Progenitor cell of endocrine pancreas (in vitro differentiated cells): ENCODE measurements around the gene GDPD3. TPM values are rescaled to one million over a fixed set of nuclear protein-coding genes. Genes with fewer than 3 reads are reported as not detected.

Experiments used
- DNase-seq: peaks from one replicate; pipeline ENCODE4 v3.0.0; 2021; ENCODE audit warnings: low spot score; ENCODE audit not compliant: unreplicated experiment
- H3K27ac Mint-ChIP-seq: 2 replicates; pipeline ENCODE4 v1.8.0; 2021; ENCODE audit warnings: mild to moderate bottlenecking, moderate library complexity, mixed read lengths
- H3K27me3 Mint-ChIP-seq: 2 replicates; pipeline ENCODE4 v1.8.0; 2021; ENCODE audit warnings: mixed read lengths
- H3K36me3 Mint-ChIP-seq: 2 replicates; pipeline ENCODE4 v1.8.0; 2022; ENCODE audit warnings: mixed read lengths; ENCODE audit not compliant: insufficient read depth
- H3K4me1 Mint-ChIP-seq: 2 replicates; pipeline ENCODE4 v1.8.0; 2021; ENCODE audit warnings: low read depth, mixed read lengths
- H3K4me3 Mint-ChIP-seq: 2 replicates; pipeline ENCODE4 v1.8.0; 2021; ENCODE audit warnings: low read depth, mild to moderate bottlenecking, moderate library complexity, mixed read lengths
- H3K9me3 Mint-ChIP-seq: 2 replicates; pipeline ENCODE4 v1.8.0; 2021; ENCODE audit warnings: low read depth, mixed read lengths
- total RNA-seq: library from RNA; stranded (reverse); gene quantifications from 2 replicates; pipeline ENCODE4 v1.2.1, GENCODE V29; 2021
- TF ChIP-seq, protein P1 (sequence below): fragments of 200-600 bp; sonication (generic); IDR thresholded peaks from one replicate; pipeline ENCODE4 v1.5.0; 2021; ENCODE audit warnings: antibody characterized with exemption, mild to moderate bottlenecking; ENCODE audit not compliant: unreplicated experiment

Gene GDPD3
- total RNA-seq, 1 donor from 2014 or later = 13.3 TPM

DNA sequence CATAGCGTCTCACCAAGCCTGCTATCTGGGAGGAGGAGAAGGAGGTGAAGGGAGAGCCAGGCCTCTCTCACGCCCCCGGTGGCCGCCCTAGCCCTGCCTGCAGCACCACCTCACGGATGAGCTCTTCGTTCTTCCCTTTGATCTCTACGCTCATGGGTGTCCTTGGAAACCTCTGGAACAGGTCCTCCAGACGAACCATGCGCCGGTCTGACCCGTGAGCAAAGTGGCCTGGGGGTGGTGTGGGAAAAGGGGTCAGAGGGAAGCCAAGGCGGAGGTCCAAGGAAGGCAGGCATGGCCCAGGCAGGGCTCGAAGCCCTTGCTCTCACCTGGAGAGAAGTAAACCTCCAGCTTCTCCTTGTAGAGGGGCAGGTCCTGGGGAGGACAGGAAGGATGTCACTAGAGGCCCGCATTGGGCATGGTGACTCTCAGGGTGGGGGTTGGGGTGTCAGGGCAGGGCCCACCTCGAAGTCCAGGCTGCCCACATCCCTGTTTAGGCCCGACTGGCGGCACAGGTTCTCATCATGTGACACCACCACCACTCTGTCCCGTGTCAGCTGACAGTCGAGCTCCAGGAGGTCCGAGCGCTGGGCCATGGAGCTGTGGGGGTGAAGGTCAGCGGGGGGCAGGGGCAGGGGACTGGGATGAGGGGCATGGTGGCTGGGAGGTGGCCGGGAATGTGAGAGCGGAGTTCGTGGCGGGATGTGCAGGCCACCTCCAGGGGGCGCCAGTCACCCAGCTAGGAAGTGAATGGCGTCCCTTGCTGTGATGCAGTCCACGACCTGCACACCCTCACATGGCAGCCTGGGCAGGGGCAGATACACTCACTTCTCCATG is 923 bp downstream of the GDPD3 start:
- Mint-ChIP-seq H3K4me3 (no peak overlapping the region), H3K27ac (no peak overlapping the region), H3K4me1 (no peaks in the 10 kb centered on the region), H3K36me3 (peaks cover 16% of the 10 kb centered on the region), H3K27me3 (no peaks in the 10 kb centered on the region), H3K9me3 (no peaks in the 10 kb centered on the region)
- TF ChIP-seq, protein P1, sequence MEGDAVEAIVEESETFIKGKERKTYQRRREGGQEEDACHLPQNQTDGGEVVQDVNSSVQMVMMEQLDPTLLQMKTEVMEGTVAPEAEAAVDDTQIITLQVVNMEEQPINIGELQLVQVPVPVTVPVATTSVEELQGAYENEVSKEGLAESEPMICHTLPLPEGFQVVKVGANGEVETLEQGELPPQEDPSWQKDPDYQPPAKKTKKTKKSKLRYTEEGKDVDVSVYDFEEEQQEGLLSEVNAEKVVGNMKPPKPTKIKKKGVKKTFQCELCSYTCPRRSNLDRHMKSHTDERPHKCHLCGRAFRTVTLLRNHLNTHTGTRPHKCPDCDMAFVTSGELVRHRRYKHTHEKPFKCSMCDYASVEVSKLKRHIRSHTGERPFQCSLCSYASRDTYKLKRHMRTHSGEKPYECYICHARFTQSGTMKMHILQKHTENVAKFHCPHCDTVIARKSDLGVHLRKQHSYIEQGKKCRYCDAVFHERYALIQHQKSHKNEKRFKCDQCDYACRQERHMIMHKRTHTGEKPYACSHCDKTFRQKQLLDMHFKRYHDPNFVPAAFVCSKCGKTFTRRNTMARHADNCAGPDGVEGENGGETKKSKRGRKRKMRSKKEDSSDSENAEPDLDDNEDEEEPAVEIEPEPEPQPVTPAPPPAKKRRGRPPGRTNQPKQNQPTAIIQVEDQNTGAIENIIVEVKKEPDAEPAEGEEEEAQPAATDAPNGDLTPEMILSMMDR = peak; percentile 58
- DNase-seq = no peak

DNA sequence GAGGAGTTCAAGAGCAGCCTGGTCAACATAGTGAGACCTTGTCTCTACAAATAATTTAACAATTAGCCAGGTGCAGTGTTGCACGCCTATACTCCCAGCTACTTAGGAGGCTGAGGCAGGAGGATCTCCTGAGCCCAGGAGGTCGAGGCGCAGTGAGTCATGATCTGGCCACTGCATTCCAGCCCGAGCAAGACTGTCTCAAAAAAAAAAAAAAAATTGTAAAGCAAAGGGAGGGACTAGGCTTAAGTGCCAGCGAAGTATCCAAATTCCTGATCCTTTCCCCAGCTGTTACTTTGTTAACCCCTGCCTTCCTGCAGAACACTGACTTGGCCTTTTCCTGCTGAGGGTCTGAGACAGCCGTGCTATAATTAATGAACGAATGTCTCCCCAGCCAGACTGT is 2.7 kb downstream of the GDPD3 start:
- Mint-ChIP-seq H3K36me3 (peaks cover 18% of the 10 kb centered on the region), H3K9me3 (no peaks in the 10 kb centered on the region), H3K27me3 (no peaks in the 10 kb centered on the region), H3K27ac (no peak overlapping the region), H3K4me1 (no peaks in the 10 kb centered on the region), H3K4me3 (no peak overlapping the region)
- DNase-seq = no peak
- TF ChIP-seq, protein P1 = no peak

DNA sequence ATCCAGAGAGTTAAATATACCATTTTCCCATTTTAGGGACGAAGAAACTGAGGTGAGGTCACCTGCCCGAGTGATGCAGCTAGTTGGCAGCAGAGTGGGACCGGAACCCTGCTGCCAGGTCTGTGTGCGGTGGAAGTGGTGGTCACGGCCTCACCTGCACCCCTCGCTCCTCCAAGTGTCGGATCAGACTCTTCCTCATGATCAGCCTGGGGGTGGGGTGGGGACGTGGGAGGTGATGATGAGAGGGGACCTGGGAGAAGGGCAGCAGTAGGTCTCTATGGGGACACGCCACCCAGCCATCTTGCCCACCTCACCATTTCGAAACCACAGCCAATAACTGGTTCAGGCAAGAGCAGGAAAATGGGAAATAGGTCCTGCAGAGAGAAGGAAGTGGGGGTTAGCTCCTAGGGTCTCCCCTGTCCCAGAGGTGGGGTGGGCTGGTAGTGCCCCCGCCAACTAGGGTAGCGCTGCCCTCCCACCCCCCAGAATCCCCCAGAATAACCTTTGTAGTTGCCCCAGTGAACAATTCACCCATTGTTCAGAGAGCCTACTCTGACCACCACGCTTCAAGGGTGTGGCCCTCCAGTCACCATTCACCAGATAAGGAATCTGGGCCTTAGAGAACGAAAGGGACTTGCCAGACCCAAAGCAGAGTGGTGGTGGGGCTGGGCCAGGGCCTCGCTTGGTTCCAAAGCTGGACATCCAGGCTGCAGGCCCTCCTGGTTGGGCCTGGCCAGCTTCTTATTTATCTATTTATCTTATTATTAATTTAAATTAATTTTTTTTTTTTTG is 5.1 kb downstream of the GDPD3 start:
- Mint-ChIP-seq H3K36me3 (peaks cover 29% of the 10 kb centered on the region), H3K9me3 (no peaks in the 10 kb centered on the region), H3K4me3 (no peak overlapping the region), H3K27ac (no peak overlapping the region), H3K4me1 (peaks cover 12% of the 10 kb centered on the region), H3K27me3 (no peaks in the 10 kb centered on the region)
- DNase-seq = no peak
- TF ChIP-seq, protein P1 = no peak

DNA sequence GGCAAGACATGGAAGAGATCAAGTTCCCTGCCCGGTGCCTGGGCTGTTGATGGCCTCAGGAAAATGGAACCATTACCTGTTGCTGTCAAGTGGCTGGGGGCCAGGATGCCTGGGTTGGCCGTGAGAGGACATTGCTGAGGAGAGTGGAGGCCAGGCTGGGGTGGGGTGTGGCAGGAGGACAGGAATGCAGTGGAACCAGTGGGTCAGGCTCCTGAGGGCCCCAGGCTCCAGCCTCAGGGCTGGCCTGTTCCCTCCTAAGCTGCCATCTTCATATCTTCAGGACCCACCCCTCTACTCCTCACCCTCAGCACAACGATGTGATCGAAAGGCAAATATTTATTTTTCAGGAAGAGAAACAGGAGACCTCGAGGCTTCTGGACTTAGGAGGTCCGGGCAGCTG is 8.8 kb downstream of the GDPD3 start:
- H3K27me3 Mint-ChIP-seq = no peaks in the 10 kb centered on the region

DNA sequence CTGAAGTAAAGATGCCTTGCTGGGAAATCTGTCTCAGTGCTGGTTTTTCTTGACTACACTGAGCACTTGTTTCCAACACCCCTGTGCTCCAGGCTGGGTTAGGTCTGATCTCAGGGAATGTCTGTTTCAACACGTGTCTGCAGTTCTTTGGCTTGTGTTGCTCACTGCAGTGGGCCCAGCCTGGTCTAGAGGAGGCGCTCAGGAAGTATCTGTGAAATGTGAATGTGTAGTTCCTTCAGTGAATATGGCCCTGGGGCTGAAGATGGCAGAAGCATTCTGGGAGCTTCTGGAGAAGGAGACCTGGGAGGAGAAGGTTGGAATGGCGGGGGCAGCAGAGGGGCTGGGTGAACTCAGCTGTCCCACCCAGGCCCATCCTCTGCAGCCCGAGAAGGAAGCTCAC is 9.2 kb downstream of the GDPD3 start:
- no peak for DNase-seq
- Mint-ChIP-seq H3K9me3 (no peaks in the 10 kb centered on the region), H3K27ac (peak overlapping the region; percentile 65), H3K4me3 (no peak overlapping the region), H3K36me3 (peaks cover 28% of the 10 kb centered on the region), H3K4me1 (peaks cover 12% of the 10 kb centered on the region), H3K27me3 (no peaks in the 10 kb centered on the region)
- TF ChIP-seq, protein P1 = no peak

More for the DNA sequence above, 8.8 kb downstream of the GDPD3 start:
- H3K36me3 Mint-ChIP-seq = peaks cover 28% of the 10 kb centered on the region
- DNase-seq = no peak
- H3K9me3 Mint-ChIP-seq = no peaks in the 10 kb centered on the region
- peaks cover 12% of the 10 kb centered on the region for H3K4me1 Mint-ChIP-seq
- H3K27ac Mint-ChIP-seq = peak overlapping the region; percentile 65
- no peak overlapping the region for H3K4me3 Mint-ChIP-seq
- TF ChIP-seq, protein P1 = no peak
